Endothelial cell of umbilical vein (primary cell): ENCODE measurements around the gene HIPK1. TPM values are rescaled to one million over a fixed set of nuclear protein-coding genes. Genes with fewer than 3 reads are reported as not detected.

ENCODE experiments used
- BruUV-seq: library from RNA; stranded (reverse); fragments of 400-500 nt; replicated peaks from 2 replicates; lab custom pipeline; 2021; lab: Mats Ljungman, UMichigan
- CTCF ChIA-PET: fragments of 300-600, 350-600 bp; sonication (Branson Sonifier 250); formaldehyde crosslinking; loops from one replicate; lab custom pipeline; 2021; ENCODE audit warnings: antibody characterized with exemption, inconsistent platforms; lab: Charles Lee
- POLR2A ChIA-PET: fragments of 300-600, 350-600 bp; sonication (Branson Sonifier 250); formaldehyde crosslinking; loops from one replicate; lab custom pipeline; 2021; ENCODE audit warnings: antibody characterized with exemption, inconsistent platforms; lab: Charles Lee
- DNase-seq: peaks from one replicate; pipeline ENCODE4 v3.0.0-alpha.2; 2011; ENCODE audit warnings: low read depth, low spot score
- FAIRE-seq: peaks from 2 replicates; lab custom pipeline; 2011; peaks lifted over from hg19 to GRCh38; lab: Jason Lieb, UNC
- H2AFZ ChIP-seq: 2 replicates; pipeline ENCODE4 v1.6.0; 2012; ENCODE audit warnings: low read depth, low read length, control low read depth, inconsistent platforms
- H3K27ac ChIP-seq: 2 replicates; pipeline ENCODE4 v1.5.1; 2011; ENCODE audit warnings: low read depth, mild to moderate bottlenecking, control low read depth, low read length, moderate library complexity; ENCODE audit not compliant: insufficient read depth
- H3K27me3 ChIP-seq, 2 experiments: 2 replicates each; pipeline versions ENCODE4 v1.6.0 to v1.6.1; 2011; ENCODE audit warnings: low read length in 2 of 2, mixed read lengths in 1 of 2; ENCODE audit not compliant: control insufficient read depth in 2 of 2, insufficient read depth in 2 of 2
- H3K36me3 ChIP-seq, 2 experiments: 2 replicates in 1 of 2; 3 replicates in 1 of 2; pipeline ENCODE4 v1.5.1; 2011; ENCODE audit warnings: low read length in 2 of 2, mild to moderate bottlenecking in 1 of 2, moderate library complexity in 1 of 2; ENCODE audit not compliant: control insufficient read depth in 2 of 2, insufficient read depth in 2 of 2; ENCODE audit errors: extremely low read depth in 1 of 2
- H3K4me1 ChIP-seq: 3 replicates; pipeline ENCODE4 v1.5.1; 2011; ENCODE audit warnings: mild to moderate bottlenecking, low read length; ENCODE audit not compliant: control insufficient read depth, insufficient read depth; ENCODE audit errors: extremely low read depth
- H3K4me2 ChIP-seq: 2 replicates; pipeline ENCODE4 v1.6.1; 2011; ENCODE audit warnings: low read length, control low read depth, mixed read lengths; ENCODE audit not compliant: insufficient read depth
- H3K4me3 ChIP-seq, 3 experiments: fragments of 200-600 bp in 1 of 3; sonication (generic), shearing (Covaris generic) in 1 of 3; replicated peaks in 1 of 3; 2 replicates each; pipeline ENCODE4 v1.5.1; 2011 to 2016; ENCODE audit warnings: control low read depth in 3 of 3, low read length in 3 of 3, mild to moderate bottlenecking in 2 of 3, inconsistent platforms in 1 of 3, low read depth in 1 of 3, moderate library complexity in 1 of 3; ENCODE audit not compliant: insufficient read depth in 1 of 3
- H3K79me2 ChIP-seq: 2 replicates; pipeline ENCODE4 v1.6.0; 2012; ENCODE audit warnings: low read length, inconsistent platforms; ENCODE audit not compliant: control insufficient read depth, insufficient read depth
- H3K9ac ChIP-seq: replicated peaks from 2 replicates; pipeline ENCODE3; 2011; ENCODE audit warnings: low read length, control low read depth; ENCODE audit not compliant: insufficient read depth; ENCODE audit errors: extremely low read depth
- H3K9me1 ChIP-seq: replicated peaks from 3 replicates; pipeline ENCODE4 v1.6.0; 2011; ENCODE audit warnings: mild to moderate bottlenecking, low read length; ENCODE audit not compliant: control insufficient read depth, insufficient read depth; ENCODE audit errors: extremely low read depth
- H3K9me3 ChIP-seq: replicated peaks from 2 replicates; pipeline ENCODE4 v1.5.1; 2012; ENCODE audit warnings: low read length, inconsistent platforms; ENCODE audit not compliant: control insufficient read depth, insufficient read depth
- H4K20me1 ChIP-seq: replicated peaks from 2 replicates; pipeline ENCODE3; 2011; ENCODE audit warnings: mild to moderate bottlenecking, low read length; ENCODE audit not compliant: control insufficient read depth, insufficient read depth; ENCODE audit errors: extremely low read depth
- EZH2 ChIP-seq: IDR thresholded peaks from 2 replicates; pipeline ENCODE4 v1.6.1; 2012; ENCODE audit warnings: borderline replicate concordance, low read depth, mild to moderate bottlenecking, moderate library complexity, low read length, inconsistent platforms; ENCODE audit not compliant: severe bottlenecking
- FOS ChIP-seq: IDR thresholded peaks from 2 replicates; pipeline ENCODE4 v1.6.1; 2011; ENCODE audit warnings: mild to moderate bottlenecking, low read length, moderate library complexity, borderline replicate concordance; ENCODE audit not compliant: insufficient read depth
- GATA2 ChIP-seq: IDR thresholded peaks from 2 replicates; pipeline ENCODE4 v1.7.0; 2011; ENCODE audit warnings: low read depth, mild to moderate bottlenecking, moderate library complexity, mixed read lengths, low read length; ENCODE audit not compliant: insufficient read length, insufficient read depth
- JUN ChIP-seq: IDR thresholded peaks from 2 replicates; pipeline ENCODE4 v1.6.1; 2011; ENCODE audit warnings: borderline replicate concordance, low read depth; ENCODE audit not compliant: insufficient read length, insufficient read depth
- MYC ChIP-seq: IDR thresholded peaks from one replicate; pipeline ENCODE4 v1.6.1; 2011; ENCODE audit warnings: mild to moderate bottlenecking, low read depth, low read length
- POLR2A ChIP-seq: IDR thresholded peaks from 2 replicates; pipeline ENCODE4 v1.6.1; 2012; ENCODE audit warnings: low read depth, mild to moderate bottlenecking, control low read depth, low read length
- POLR2AphosphoS5 ChIP-seq: IDR thresholded peaks from 2 replicates; pipeline ENCODE4 v1.6.1; 2012; ENCODE audit warnings: low read depth, mild to moderate bottlenecking, control low read depth, low read length, moderate library complexity; ENCODE audit not compliant: insufficient read depth
- dilution Hi-C: fragments of 300-500 bp; cut with MboI; formaldehyde crosslinking; loops from one replicate; pipeline ENCODE4 v1.15.0; 2019; ENCODE audit warnings: low sequenced_read_pairs; ENCODE audit not compliant: extremely low pct_ligation_motif_present
- intact Hi-C: fragments of 100-400 bp; cut with micrococcal nuclease; formaldehyde crosslinking; loops from one replicate; pipeline ENCODE4 v1.10.0; 2022
- polyA plus RNA-seq, 4 experiments: library from polyadenylated mRNA; depleted of rRNA in 3 of 4; stranded (reverse) in 3 of 4; unstranded in 1 of 4; fragments of >200 nt; gene quantifications; 2 replicates each; pipeline versions ENCODE4 v1.2.1 to v1.2.3, GENCODE V29; 2011 to 2012; ENCODE audit warnings: missing spikeins in 1 of 4
- total RNA-seq: library from RNA; stranded (reverse); gene quantifications from 2 replicates; pipeline ENCODE4 v1.2.3, GENCODE V29; 2021
- TF ChIP-seq, protein P1 (sequence below), 2 donors: IDR thresholded peaks; 1 replicate in 1 of 2; 2 replicates in 1 of 2; pipeline ENCODE4 v1.5.1; 2011; ENCODE audit warnings: low read length in 2 of 2, mild to moderate bottlenecking in 2 of 2, moderate library complexity in 2 of 2, control low read depth in 1 of 2, inconsistent platforms in 1 of 2, low read depth in 1 of 2; ENCODE audit not compliant: insufficient read depth in 1 of 2; ENCODE audit errors: extremely low read depth in 1 of 2
- TF ChIP-seq, protein P2 (sequence below): IDR thresholded peaks from 2 replicates; pipeline ENCODE4 v1.6.1; 2011; ENCODE audit not compliant: insufficient read depth, insufficient read length

The HIPK1 gene
- total and polyA plus RNA-seq, 2 donors (not counting 3 experiments of a cell fraction or from before 2014, with no cell fraction given) = 39.3 to 56.1 TPM

DNA sequence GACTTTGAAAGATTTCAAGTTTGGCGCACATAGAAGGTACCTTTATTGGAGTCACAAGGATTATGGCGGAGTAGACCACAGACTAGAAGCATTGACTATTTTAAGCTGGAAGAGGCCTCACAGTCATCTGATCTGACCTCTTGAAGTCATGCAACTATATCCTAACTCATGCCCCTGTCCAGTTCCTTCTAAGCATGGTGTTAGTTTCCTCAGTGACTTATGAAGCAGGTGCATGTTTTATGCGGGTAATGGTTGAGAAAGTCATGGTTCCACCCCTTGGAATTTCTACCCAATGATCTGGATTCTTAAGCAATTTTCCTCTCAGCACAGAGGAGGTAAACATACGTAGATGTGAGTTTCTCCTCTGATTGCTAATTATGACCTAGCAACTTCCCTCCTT, 61.8 kb downstream of the HIPK1 start:
- Histone ChIP-seq H3K4me3 (no peak overlapping the region), H3K4me2 (no peak overlapping the region), H3K9me1 (no peaks in the 10 kb centered on the region), H3K27ac (no peak overlapping the region), H3K9me3 (no peaks in the 10 kb centered on the region), H4K20me1 (no peaks in the 10 kb centered on the region), H3K4me1 (no peaks in the 10 kb centered on the region), H3K36me3 (no peaks in the 10 kb centered on the region), H3K9ac (no peak overlapping the region), H3K27me3 (peaks cover 0 to 2% of the 10 kb centered on the region in 2 experiments), H2AFZ (no peak overlapping the region), H3K79me2 (no peaks in the 10 kb centered on the region)
- ChIA-PET POLR2A (no interaction called here), CTCF (no interaction called here)
- dilution Hi-C loops = no loop called here
- intact Hi-C loops = no loop called here
- DNase-seq = no peak
- TF ChIP-seq POLR2AphosphoS5 (no peak), FOS (no peak), GATA2 (no peak), JUN (no peak), EZH2 (no peak), POLR2A (no peak), MYC (no peak)
- TF ChIP-seq, protein P1, sequence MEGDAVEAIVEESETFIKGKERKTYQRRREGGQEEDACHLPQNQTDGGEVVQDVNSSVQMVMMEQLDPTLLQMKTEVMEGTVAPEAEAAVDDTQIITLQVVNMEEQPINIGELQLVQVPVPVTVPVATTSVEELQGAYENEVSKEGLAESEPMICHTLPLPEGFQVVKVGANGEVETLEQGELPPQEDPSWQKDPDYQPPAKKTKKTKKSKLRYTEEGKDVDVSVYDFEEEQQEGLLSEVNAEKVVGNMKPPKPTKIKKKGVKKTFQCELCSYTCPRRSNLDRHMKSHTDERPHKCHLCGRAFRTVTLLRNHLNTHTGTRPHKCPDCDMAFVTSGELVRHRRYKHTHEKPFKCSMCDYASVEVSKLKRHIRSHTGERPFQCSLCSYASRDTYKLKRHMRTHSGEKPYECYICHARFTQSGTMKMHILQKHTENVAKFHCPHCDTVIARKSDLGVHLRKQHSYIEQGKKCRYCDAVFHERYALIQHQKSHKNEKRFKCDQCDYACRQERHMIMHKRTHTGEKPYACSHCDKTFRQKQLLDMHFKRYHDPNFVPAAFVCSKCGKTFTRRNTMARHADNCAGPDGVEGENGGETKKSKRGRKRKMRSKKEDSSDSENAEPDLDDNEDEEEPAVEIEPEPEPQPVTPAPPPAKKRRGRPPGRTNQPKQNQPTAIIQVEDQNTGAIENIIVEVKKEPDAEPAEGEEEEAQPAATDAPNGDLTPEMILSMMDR (IDR thresholded peaks at IDR 0.05; ENCODE audit: extremely low read depth in 1 of 2, insufficient read depth in 1 of 2, low read depth in 1 of 2, low read length in 2 of 2) = no peak
- TF ChIP-seq, protein P2, sequence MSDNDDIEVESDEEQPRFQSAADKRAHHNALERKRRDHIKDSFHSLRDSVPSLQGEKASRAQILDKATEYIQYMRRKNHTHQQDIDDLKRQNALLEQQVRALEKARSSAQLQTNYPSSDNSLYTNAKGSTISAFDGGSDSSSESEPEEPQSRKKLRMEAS = no peak
- no TSS peak for BruUV-seq
- no peak for FAIRE-seq
